ENCODE results near the gene HSPG2.

Gene HSPG2

GRCh38 chr1:21867451-21867996 is 69.6 kb downstream of the HSPG2 start:
- DNase-seq (ENCODE audit: low read depth in 4 of 4, low spot score in 1 of 4): no peak

- DNase-seq (ENCODE audit: low read depth in 4 of 4, low spot score in 1 of 4): no peak
Measured at GRCh38 chr1:21866707-21867043, 70.4 kb downstream of the HSPG2 start.

GRCh38 chr1:21865943-21866706 is 71.0 kb downstream of the HSPG2 start:
- DNase-seq (ENCODE audit: low read depth in 4 of 4, low spot score in 1 of 4): no peak

GRCh38 chr1:21865609-21865942 is 71.5 kb downstream of the HSPG2 start:
- no peak for DNase-seq (ENCODE audit: low read depth in 4 of 4, low spot score in 1 of 4)

GRCh38 chr1:21864730-21865129 is 72.4 kb downstream of the HSPG2 start:
- no peak for DNase-seq (ENCODE audit: low read depth in 4 of 4, low spot score in 1 of 4)

GRCh38 chr1:21863981-21864380 is 73.1 kb downstream of the HSPG2 start:
- no peak for DNase-seq (ENCODE audit: low read depth in 4 of 4, low spot score in 1 of 4)

- no peak for DNase-seq (ENCODE audit: low read depth in 4 of 4, low spot score in 1 of 4)
Measured at GRCh38 chr1:21861602-21862429, 75.3 kb downstream of the HSPG2 start.

GRCh38 chr1:21860971-21861370 is 76.1 kb downstream of the HSPG2 start:
- no peak for DNase-seq (ENCODE audit: low read depth in 4 of 4, low spot score in 1 of 4)

- DNase-seq (ENCODE audit: low read depth in 4 of 4, low spot score in 1 of 4): no peak
Measured at GRCh38 chr1:21859669-21860179, 77.4 kb downstream of the HSPG2 start.

- no peak for DNase-seq (ENCODE audit: low read depth in 4 of 4, low spot score in 1 of 4)
Measured at GRCh38 chr1:21857840-21858670, 79.1 kb downstream of the HSPG2 start.

GRCh38 chr1:21857142-21857839 is 79.8 kb downstream of the HSPG2 start:
- DNase-seq (ENCODE audit: low read depth in 4 of 4, low spot score in 1 of 4): no peak

GRCh38 chr1:21855257-21856096 is 81.6 kb downstream of the HSPG2 start:
- no peak for DNase-seq (ENCODE audit: low read depth in 4 of 4, low spot score in 1 of 4)

GRCh38 chr1:21854751-21855131 is 82.4 kb downstream of the HSPG2 start:
- DNase-seq (ENCODE audit: low read depth in 4 of 4, low spot score in 1 of 4): no peak

GRCh38 chr1:21854090-21854750 is 82.9 kb downstream of the HSPG2 start:
- DNase-seq (ENCODE audit: low read depth in 4 of 4, low spot score in 1 of 4): no peak

GRCh38 chr1:21853131-21853427 is 84.0 kb downstream of the HSPG2 start:
- DNase-seq (ENCODE audit: low read depth in 4 of 4, low spot score in 1 of 4): no peak

- DNase-seq (ENCODE audit: low read depth in 4 of 4, low spot score in 1 of 4): no peak
Measured at GRCh38 chr1:21852282-21853130, 84.6 kb downstream of the HSPG2 start.

GRCh38 chr1:21851430-21852250 is 85.5 kb downstream of the HSPG2 start:
- DNase-seq (ENCODE audit: low read depth in 4 of 4, low spot score in 1 of 4): no peak

Measured in stimulated activated CD4-positive, alpha-beta T cell treated with anti-CD3 and anti-CD28 coated beads, Interleukin-1b, Interleukin-23, amount 100 ng/mL, for 24 hours (primary cell).